Stimulated activated CD4-positive, alpha-beta T cell treated with anti-CD3 and anti-CD28 coated beads, Interleukin-4, amount 100 ng/mL, for 24 hours (primary cell): ENCODE data around the gene GAN.
A peak's percentile ranks its signal among the peaks of the same experiment; 100 is the strongest.

Experiments
- DNase-seq: peaks from one replicate; pipeline ENCODE4 v3.0.0-alpha.2; 2020

Gene GAN

GRCh38 chr16:81357711-81358260, 43.0 kb downstream of the GAN start:
- no peak for DNase-seq

- no peak for DNase-seq
Measured at GRCh38 chr16:81358860-81359259, 44.1 kb downstream of the GAN start.

- DNase-seq: no peak
Measured at GRCh38 chr16:81360135-81360534, 45.4 kb downstream of the GAN start.

- no peak for DNase-seq
Measured at GRCh38 chr16:81365731-81366130, 51.0 kb downstream of the GAN start.

GRCh38 chr16:81366316-81366932, 51.7 kb downstream of the GAN start:
- peak; percentile 9 for DNase-seq

- no peak for DNase-seq
Measured at GRCh38 chr16:81367821-81368220, 53.1 kb downstream of the GAN start.

- DNase-seq: no peak
Measured at GRCh38 chr16:81369888-81370504, 55.2 kb downstream of the GAN start.

- no peak for DNase-seq
Measured at GRCh38 chr16:81371106-81371505, 56.3 kb downstream of the GAN start.

- no peak for DNase-seq
Measured at GRCh38 chr16:81374550-81374949, 59.8 kb downstream of the GAN start.

- DNase-seq: peak; percentile 12
Measured at GRCh38 chr16:81376880-81377279, 62.1 kb downstream of the GAN start.

GRCh38 chr16:81378049-81378448, 63.3 kb downstream of the GAN start:
- DNase-seq: no peak

GRCh38 chr16:81380932-81381331, 66.2 kb downstream of the GAN start:
- DNase-seq: no peak

GRCh38 chr16:81384006-81384405, 69.2 kb downstream of the GAN start:
- no peak for DNase-seq

GRCh38 chr16:81385031-81385756, 70.4 kb downstream of the GAN start:
- no peak for DNase-seq

GRCh38 chr16:81388357-81388756, 73.6 kb downstream of the GAN start:
- no peak for DNase-seq

GRCh38 chr16:81390840-81391239, 76.1 kb downstream of the GAN start:
- no peak for DNase-seq

GRCh38 chr16:81392011-81392410, 77.2 kb downstream of the GAN start:
- DNase-seq: no peak

GRCh38 chr16:81394416-81394815, 79.7 kb downstream of the GAN start:
- no peak for DNase-seq

GRCh38 chr16:81394966-81395655, 80.3 kb downstream of the GAN start:
- DNase-seq: no peak

GRCh38 chr16:81397058-81397878, 82.5 kb downstream of the GAN start:
- DNase-seq: no peak

- no peak for DNase-seq
Measured at GRCh38 chr16:81397879-81398520, 83.2 kb downstream of the GAN start.

- DNase-seq: no peak
Measured at GRCh38 chr16:81399909-81400308, 85.1 kb downstream of the GAN start.
